Dendritic cell treated with granulocyte-macrophage colony-stimulating factor and Interleukin-4, amounts not matched to agents 40 ng/mL and 50 ng/mL, for 4 days (primary cell): ENCODE data around the gene EML6.

Source experiments
- H3K27ac Mint-ChIP-seq: one replicate; pipeline ENCODE4 v1.8.0; 2022; ENCODE audit warnings: mild to moderate bottlenecking, mixed read lengths
- H3K27me3 Mint-ChIP-seq: one replicate; pipeline ENCODE4 v1.8.0; 2022; ENCODE audit warnings: mild to moderate bottlenecking, mixed read lengths
- H3K36me3 Mint-ChIP-seq: one replicate; pipeline ENCODE4 v1.8.0; 2022; ENCODE audit warnings: low read depth, mixed read lengths
- H3K4me1 Mint-ChIP-seq: one replicate; pipeline ENCODE4 v1.8.0; 2022; ENCODE audit warnings: low read depth, mixed read lengths
- H3K4me3 Mint-ChIP-seq: one replicate; pipeline ENCODE4 v1.8.0; 2022; ENCODE audit warnings: mild to moderate bottlenecking, moderate library complexity, mixed read lengths
- H3K9me3 Mint-ChIP-seq: one replicate; pipeline ENCODE4 v1.8.0; 2022; ENCODE audit warnings: mixed read lengths
- intact Hi-C: fragments of 100-400 bp; cut with micrococcal nuclease; formaldehyde crosslinking; loops from one replicate; pipeline ENCODE4 v1.15.0; 2022

EML6 gene

DNA sequence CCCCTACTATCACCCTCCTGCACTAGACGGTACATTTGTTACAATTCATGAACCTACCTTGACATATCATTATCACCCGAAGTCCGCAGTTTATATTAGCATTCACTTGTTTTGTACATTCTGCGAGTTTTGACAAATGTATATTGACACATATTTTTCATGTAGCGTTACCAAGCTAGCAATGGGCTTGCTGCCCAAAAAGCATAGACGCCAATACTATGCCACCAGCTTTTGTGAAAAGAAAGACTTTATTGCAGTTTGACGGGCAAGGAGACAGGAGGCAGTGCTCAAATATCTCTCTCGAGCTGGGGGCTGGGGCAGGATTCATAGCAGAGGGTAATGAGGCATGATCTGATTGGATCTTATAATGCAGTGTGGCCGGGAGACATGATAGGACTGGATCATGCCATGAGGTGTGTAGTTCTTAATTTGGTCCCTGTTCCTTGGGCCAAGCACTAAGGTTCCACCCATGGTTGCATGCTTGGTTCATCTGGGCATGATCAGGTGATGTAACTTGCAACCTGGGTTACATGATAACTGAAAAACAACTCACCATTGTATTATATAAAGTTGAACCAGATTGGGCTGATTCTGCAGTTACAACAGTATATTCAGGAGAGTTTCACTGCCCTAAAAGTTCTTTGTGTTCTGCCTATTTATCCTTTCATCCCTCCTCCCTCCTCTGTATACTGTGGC is 164.5 kb downstream of the EML6 start:
- Mint-ChIP-seq H3K9me3 (no peaks in the 10 kb centered on the region), H3K27me3 (no peaks in the 10 kb centered on the region), H3K4me1 (no peaks in the 10 kb centered on the region), H3K4me3 (no peak overlapping the region), H3K27ac (no peak overlapping the region), H3K36me3 (no peaks in the 10 kb centered on the region)
- intact Hi-C loops = no loop called here

DNA sequence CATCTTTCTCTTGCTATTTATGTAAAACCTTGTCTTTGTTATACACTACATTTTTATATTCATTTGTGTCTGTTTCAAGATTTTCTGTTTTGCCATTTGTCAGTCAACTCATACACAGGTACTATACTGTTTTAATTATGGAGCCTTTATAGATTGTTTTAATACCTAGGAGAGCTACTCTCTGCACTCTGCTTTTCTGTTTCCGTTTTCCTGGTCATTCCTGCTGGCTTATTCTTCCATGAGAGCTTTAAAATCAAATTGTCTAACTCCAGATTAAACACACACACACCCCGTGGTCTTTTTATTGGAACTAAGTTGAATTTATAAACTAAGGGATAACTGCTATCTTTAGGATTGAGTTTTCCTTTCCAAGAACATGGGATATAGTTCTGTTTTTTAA is 165.6 kb downstream of the EML6 start:
- Mint-ChIP-seq H3K27ac (no peak overlapping the region), H3K4me3 (no peak overlapping the region), H3K4me1 (no peaks in the 10 kb centered on the region), H3K27me3 (no peaks in the 10 kb centered on the region), H3K9me3 (no peaks in the 10 kb centered on the region), H3K36me3 (no peaks in the 10 kb centered on the region)
- intact Hi-C loops = no loop called here

DNA sequence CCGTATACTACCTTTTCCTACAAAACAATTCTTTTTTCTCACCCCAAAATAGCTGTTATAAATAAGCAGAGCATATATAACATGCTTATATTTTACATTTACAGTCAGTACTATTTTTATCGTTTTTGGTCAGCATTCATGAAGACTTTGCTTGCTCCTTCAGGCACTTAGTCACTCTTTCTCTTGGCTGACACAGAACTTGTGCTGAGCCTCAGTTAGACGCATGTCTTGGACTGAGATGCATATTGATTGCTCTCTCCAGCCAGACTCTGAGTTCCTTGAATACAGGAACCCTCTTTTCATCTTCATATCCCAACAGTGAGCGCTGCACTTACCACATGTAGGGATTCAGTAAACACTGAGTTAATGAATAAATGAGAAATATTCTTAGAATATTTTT is 168.4 kb downstream of the EML6 start:
- no peaks in the 10 kb centered on the region for H3K27me3 Mint-ChIP-seq
- intact Hi-C loops = no loop called here
- H3K27ac Mint-ChIP-seq = no peak overlapping the region
- H3K4me3 Mint-ChIP-seq = no peak overlapping the region
- no peaks in the 10 kb centered on the region for H3K9me3 Mint-ChIP-seq
- H3K36me3 Mint-ChIP-seq = no peaks in the 10 kb centered on the region
- no peaks in the 10 kb centered on the region for H3K4me1 Mint-ChIP-seq

DNA sequence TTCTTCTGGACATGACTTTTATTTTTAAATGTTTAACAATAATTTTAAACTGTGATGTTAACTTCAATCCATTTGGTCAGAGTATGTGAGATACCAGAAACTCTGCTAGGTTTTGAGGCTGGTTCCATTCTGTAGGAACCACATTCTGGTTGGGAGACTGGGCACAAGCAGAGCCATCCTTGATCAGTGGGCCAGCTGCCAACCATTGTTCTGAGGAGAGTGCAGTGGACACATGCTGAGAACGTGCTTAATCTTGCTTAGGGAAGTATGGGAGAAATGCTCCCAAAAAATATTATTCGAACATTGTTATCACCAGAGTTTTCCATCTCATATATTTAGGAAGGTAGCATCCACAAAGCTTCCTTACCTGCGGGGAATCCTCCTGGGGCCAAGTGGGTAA is 171.0 kb downstream of the EML6 start:
- no peaks in the 10 kb centered on the region for H3K27me3 Mint-ChIP-seq
- no peak overlapping the region for H3K4me3 Mint-ChIP-seq
- H3K27ac Mint-ChIP-seq = no peak overlapping the region
- intact Hi-C loops = no loop called here
- no peaks in the 10 kb centered on the region for H3K4me1 Mint-ChIP-seq
- H3K9me3 Mint-ChIP-seq = no peaks in the 10 kb centered on the region
- no peaks in the 10 kb centered on the region for H3K36me3 Mint-ChIP-seq

DNA sequence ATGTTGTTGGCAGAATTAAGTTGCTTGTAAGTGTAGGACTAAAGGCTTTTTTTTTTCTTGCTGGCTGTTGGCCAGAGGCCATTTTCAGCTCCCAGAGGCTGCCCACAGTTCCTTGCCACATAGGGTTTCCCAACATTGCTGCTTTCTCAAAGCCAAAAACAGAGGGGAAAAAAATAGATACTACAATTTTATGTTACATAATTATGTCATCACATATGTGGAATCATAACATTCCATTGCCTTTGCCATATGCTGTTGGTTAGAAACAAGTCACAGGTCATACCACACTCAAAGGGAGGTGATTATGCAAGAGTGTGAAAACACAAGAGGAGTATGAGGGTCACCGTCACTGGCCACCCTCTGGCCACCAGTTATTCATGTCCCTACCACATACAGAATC is 172.3 kb downstream of the EML6 start:
- H3K4me3 Mint-ChIP-seq = no peak overlapping the region
- intact Hi-C loops = no loop called here

DNA sequence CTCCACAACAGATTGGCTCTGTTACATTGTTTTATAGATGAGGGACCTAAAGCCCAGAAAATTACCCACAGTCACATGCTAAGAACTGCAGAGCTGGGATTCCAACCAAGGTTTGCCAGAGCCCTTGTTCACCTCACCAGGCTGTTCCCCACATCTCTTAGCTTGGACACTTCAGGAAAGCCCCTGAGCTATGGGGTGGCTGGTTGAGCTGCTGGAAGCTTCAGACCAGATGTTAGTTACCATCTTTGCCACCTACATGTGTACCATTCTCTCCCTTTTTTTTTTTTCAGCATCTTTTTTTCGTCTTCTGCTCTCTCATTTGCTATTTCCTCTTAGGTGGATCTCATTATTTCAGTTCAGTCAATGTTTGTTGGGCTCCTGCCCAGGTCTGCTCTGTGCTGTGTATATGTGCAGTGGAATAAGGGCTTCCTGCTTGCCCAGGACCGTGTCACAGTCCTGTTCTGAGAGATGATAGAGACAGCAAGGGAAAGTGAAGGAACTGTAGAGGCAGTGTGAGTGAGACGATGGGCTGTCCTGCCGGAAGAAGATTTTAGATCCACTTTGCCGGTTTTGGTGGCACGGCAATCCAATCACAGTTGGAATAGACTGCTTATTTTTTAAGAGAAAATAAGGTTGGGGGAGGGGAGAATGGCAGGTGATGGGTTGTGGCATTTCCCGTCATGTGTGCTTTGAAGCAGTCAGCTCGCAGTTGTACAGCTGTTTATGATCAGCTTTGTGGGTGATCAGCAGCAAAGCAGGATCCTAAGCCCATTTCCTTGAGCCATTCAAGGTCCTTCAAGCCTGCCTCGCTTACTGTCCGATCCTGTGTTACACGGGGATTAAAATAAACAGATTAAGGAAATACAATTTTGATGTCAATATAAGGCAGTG is 174.2 kb downstream of the EML6 start:
- no peaks in the 10 kb centered on the region for H3K27me3 Mint-ChIP-seq
- H3K9me3 Mint-ChIP-seq = no peaks in the 10 kb centered on the region
- no peak overlapping the region for H3K4me3 Mint-ChIP-seq
- no peaks in the 10 kb centered on the region for H3K36me3 Mint-ChIP-seq
- no peak overlapping the region for H3K27ac Mint-ChIP-seq
- peaks cover 6% of the 10 kb centered on the region for H3K4me1 Mint-ChIP-seq
- intact Hi-C loops = no loop called here

More for the DNA sequence above, 172.3 kb downstream of the EML6 start:
- Mint-ChIP-seq H3K27me3 (no peaks in the 10 kb centered on the region), H3K36me3 (no peaks in the 10 kb centered on the region), H3K27ac (no peak overlapping the region), H3K4me1 (peaks cover 3% of the 10 kb centered on the region), H3K9me3 (no peaks in the 10 kb centered on the region)

DNA sequence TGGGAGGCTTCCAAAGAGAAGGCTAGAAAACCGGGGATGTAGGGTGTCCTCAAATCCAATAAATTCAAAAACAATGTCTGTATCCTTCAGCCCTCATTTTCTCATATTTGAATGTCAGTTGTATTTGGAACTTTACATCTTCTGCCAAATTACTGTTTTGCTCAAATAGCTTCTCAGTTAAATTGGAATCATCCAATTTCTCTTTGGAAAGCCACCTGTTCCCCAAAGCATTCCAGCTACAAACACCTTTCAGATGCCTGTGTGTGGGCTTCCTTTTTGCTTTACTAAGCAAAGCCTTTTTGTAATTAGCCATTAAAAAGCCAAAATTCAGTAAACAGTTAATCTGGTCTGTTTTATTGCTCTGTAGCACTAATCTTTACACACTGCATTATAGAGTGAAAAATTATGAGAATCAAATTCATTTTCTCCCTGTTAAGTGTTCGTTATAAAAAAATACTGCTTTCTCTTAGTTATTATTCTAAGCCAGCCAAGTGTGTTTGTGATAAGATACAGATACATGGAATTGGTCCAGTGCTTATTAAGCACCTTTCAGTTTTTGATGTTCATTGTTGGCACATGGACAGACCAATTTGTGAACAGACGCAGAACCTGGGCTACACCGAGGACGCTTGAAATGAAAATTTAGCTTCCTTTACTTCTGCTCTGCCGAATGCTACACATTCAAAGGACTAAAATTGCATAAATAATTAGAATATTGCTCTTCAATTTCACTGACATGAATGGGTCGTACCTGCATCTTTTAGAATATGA is 175.2 kb downstream of the EML6 start:
- no peak overlapping the region for H3K4me3 Mint-ChIP-seq
- H3K27me3 Mint-ChIP-seq = no peaks in the 10 kb centered on the region
- peaks cover 7% of the 10 kb centered on the region for H3K4me1 Mint-ChIP-seq
- no peaks in the 10 kb centered on the region for H3K36me3 Mint-ChIP-seq
- intact Hi-C loops = no loop called here
- H3K27ac Mint-ChIP-seq = no peak overlapping the region
- H3K9me3 Mint-ChIP-seq = no peaks in the 10 kb centered on the region

DNA sequence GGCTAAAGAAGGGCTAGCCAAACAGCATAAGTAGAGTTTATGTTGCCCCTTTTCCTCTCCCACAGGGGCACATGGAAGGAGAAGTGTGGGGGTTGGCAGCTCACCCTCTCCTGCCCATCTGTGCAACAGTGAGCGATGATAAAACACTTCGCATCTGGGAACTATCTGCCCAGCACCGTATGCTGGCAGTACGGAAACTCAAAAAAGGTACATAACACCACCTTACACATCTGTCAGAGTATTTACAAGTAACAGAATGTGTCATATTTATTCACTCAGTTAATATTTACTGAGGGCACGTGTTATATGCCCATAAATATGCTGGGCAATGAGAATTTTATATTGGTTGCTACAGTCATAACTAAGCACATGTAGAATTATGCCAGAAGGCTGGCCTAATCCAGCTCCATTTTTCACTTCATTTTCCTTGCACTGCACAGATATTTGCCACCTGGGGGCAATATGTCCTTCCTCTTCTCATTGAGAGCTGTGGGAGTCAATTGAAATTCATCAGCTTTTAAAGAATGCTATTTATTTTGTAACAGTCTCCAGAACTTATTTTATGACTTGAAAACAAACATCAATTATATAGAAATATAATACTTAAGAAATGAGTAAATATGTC is 176.2 kb downstream of the EML6 start:
- Mint-ChIP-seq H3K4me1 (peaks cover 18% of the 10 kb centered on the region), H3K27ac (no peak overlapping the region), H3K27me3 (no peaks in the 10 kb centered on the region), H3K9me3 (peaks cover 8% of the 10 kb centered on the region), H3K4me3 (no peak overlapping the region), H3K36me3 (no peaks in the 10 kb centered on the region)
- intact Hi-C loops = loop anchor here (5.0 kb wide), 1 partner anchor 278 kb away; no protein-coding TSS in a partner anchor

DNA sequence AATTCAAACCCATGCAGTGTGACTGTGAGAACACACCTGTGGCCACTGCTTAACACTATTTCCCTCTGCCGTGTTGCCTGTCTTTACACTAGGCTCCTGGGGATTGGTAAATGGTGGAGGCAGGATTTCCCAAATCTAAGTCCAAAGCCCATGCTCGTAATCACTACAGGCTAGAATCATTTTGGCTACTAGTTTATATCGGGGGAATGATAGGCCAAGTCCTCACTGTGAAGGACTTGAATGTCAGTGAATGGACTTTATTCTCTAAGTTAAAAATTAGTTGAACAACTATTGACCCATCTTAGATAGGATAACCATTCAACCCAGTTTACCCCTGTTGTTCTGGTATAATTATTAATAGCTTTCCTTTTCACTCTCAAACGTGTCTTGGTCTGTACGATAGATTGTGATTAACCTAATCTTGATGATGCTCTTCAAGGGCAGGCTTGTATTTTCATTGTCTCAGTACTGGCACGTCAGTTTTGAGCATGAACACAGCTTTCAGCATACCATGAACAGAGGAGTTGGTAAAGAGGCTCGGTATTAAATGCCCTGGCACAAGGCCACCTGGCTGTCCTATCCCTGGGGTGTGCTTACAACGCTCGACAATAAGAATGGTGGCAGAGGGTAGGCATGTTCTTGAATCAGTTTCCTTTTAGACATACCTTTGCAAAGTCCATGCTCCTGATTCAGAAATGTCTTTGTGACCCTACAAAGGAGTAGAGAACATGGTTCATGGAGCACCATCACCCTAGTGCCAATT is 177.9 kb downstream of the EML6 start:
- Mint-ChIP-seq H3K4me3 (no peak overlapping the region), H3K27ac (no peak overlapping the region), H3K27me3 (no peaks in the 10 kb centered on the region), H3K9me3 (peaks cover 8% of the 10 kb centered on the region), H3K36me3 (no peaks in the 10 kb centered on the region), H3K4me1 (peaks cover 18% of the 10 kb centered on the region)
- intact Hi-C loops = loop anchor here (5.0 kb wide), 1 partner anchor 276 kb away; no protein-coding TSS in a partner anchor

DNA sequence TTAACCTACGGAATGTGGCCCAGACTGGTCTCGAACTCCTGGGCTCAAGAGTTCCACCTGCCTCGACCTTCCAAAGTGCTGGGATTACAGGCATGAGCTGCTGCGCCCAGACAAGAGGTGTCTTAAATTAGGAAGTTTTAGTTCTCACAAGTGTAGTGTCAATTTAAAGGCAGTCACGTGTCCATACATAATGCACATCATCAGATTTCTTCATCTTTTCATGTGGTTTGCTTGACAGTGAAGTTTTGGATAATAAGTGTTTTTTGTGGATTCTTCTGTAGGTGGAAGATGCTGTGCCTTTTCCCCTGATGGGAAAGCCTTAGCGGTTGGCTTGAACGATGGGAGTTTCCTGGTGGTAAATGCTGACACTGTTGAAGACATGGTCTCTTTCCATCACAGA is 179.3 kb downstream of the EML6 start:
- H3K36me3 Mint-ChIP-seq = no peaks in the 10 kb centered on the region
- H3K27ac Mint-ChIP-seq = no peak overlapping the region
- no peaks in the 10 kb centered on the region for H3K27me3 Mint-ChIP-seq
- H3K4me3 Mint-ChIP-seq = no peak overlapping the region
- peaks cover 8% of the 10 kb centered on the region for H3K9me3 Mint-ChIP-seq
- H3K4me1 Mint-ChIP-seq = peaks cover 18% of the 10 kb centered on the region
- intact Hi-C loops = loop anchor here (5.0 kb wide), 1 partner anchor 275 kb away; no protein-coding TSS in a partner anchor

DNA sequence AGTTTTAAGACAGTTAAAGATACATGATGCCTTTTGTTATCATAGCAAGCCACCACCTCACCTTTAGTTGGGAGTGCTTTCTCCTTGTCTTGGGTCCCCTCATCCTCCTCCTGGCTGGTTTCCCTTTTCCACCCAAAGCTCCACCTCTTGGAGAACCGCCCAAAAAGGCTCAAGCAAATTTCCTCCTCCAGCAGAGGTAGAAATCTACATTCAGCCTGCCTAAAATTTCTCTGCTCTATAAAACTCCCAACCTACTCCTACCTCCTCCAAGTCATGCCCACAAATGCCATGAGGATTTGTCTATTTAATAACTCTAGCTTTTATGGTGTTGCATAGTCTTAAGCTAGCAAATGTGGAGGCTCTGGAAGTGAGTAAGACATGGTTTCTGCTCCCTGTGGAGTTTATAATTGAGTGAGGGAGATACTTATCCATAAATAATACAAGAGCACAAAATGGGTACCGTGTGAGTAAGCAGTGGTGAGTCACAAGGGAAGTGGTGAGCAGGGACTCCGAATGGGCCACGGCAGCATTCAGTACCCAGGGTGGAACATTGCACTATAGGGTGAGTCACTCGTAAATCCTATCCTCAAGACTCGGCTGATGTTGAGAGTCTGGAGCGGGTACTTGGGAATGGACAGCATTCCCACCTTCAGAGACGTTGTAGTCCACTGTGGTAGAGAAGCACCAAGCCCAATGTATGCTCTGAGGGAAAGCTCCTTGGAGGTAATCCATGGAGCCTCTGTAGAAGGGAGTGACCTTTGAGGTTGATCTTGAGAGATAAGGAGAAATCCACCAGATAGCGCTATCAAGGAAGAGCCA is 180.5 kb downstream of the EML6 start:
- peaks cover 18% of the 10 kb centered on the region for H3K4me1 Mint-ChIP-seq
- peak overlapping the region; percentile 63 for H3K27ac Mint-ChIP-seq
- H3K27me3 Mint-ChIP-seq = no peaks in the 10 kb centered on the region
- intact Hi-C loops = loop anchor here (5.0 kb wide), 1 partner anchor 273 kb away; no protein-coding TSS in a partner anchor
- no peaks in the 10 kb centered on the region for H3K36me3 Mint-ChIP-seq
- H3K9me3 Mint-ChIP-seq = peaks cover 8% of the 10 kb centered on the region
- no peak overlapping the region for H3K4me3 Mint-ChIP-seq

DNA sequence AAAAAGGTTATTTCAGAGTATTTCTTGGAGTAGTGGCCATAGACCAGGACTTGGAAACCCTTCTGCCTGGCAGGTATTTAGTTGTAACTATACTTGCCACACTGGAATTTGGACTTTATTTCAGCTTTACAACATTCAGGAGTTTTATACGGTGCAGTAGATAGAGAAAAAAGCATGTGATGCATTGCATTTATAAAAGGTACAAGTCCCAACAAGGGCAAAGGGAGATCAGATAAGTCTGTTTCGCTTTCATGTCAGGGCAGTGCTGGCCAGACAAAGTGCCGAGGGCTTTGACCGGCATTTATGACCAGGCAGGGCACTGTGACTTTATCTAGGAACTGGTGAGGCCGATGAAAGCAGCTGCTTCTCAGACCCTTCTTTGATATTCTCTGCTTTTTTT is 181.4 kb downstream of the EML6 start:
- no peak overlapping the region for H3K27ac Mint-ChIP-seq
- no peaks in the 10 kb centered on the region for H3K27me3 Mint-ChIP-seq
- peaks cover 8% of the 10 kb centered on the region for H3K9me3 Mint-ChIP-seq
- H3K4me1 Mint-ChIP-seq = peaks cover 18% of the 10 kb centered on the region
- H3K36me3 Mint-ChIP-seq = no peaks in the 10 kb centered on the region
- intact Hi-C loops = loop anchor here (5.0 kb wide), 1 partner anchor 272 kb away; no protein-coding TSS in a partner anchor
- no peak overlapping the region for H3K4me3 Mint-ChIP-seq
